GM08714 (cell line): ENCODE data around the gene FLNB.

ENCODE experiments used
- H3K4me3 ChIP-seq: fragments of 200-500 bp; sonication (Bioruptor generic); 2 replicates; pipeline ENCODE4 v1.5.1; 2014; ENCODE audit warnings: mild to moderate bottlenecking, low read length, inconsistent platforms
- ZNF274 ChIP-seq: IDR thresholded peaks from 2 replicates; pipeline ENCODE4 v1.6.1; 2012; ENCODE audit warnings: mild to moderate bottlenecking, low read depth, low read length

The FLNB gene

DNA sequence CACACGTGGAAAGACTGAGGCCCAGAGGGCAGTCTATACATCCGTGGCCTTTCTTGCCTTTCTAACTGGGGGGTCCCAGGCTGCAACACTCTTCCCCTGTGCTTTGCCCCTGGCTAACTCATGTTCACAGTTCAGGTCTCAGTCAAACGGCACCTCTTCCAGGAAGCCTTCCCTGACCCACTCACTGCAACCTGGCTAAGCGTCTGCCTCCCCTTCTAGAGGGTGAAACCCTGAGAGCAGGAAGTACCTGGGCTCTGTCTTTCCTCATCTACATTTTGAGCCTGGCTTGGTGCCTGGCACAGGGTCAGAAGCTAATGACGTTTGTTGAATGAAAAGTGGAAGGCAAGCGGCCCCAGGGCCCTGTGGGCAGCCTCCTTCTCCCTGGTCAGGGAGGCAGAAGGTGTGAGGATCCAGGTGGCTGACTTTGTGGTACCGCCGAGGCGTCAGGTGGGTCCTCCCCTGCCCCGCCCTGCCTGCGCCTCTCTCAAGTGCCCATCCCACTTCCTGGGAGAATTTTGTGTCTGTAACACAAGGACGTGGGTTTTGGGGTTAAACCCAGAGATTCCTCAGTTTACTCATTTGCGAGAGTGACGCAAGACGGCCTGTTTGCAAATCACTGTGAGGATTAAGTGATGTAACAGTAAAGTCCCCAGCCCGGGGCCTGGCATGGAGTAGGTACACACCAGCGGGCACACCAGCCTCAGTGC, 170.5 kb downstream of the FLNB start:
- TF ChIP-seq ZNF274, result no peak
- no peak overlapping the region for H3K4me3 ChIP-seq

- H3K4me3 ChIP-seq, result no peak overlapping the region
- no peak for TF ChIP-seq ZNF274
These were observed 171.2 kb downstream of the FLNB start for GRCh38 chr3:58179235-58180098.

- no peak for TF ChIP-seq ZNF274
- H3K4me3 ChIP-seq, result no peak overlapping the region
These were observed 172.1 kb downstream of the FLNB start for GRCh38 chr3:58180099-58180880.

- TF ChIP-seq ZNF274, result no peak
- H3K4me3 ChIP-seq, result no peak overlapping the region
These were observed 172.8 kb downstream of the FLNB start for GRCh38 chr3:58180940-58181587.

GRCh38 chr3:58183221-58183620, 175.0 kb downstream of the FLNB start:
- H3K4me3 ChIP-seq, result no peak overlapping the region
- TF ChIP-seq ZNF274, result no peak

DNA sequence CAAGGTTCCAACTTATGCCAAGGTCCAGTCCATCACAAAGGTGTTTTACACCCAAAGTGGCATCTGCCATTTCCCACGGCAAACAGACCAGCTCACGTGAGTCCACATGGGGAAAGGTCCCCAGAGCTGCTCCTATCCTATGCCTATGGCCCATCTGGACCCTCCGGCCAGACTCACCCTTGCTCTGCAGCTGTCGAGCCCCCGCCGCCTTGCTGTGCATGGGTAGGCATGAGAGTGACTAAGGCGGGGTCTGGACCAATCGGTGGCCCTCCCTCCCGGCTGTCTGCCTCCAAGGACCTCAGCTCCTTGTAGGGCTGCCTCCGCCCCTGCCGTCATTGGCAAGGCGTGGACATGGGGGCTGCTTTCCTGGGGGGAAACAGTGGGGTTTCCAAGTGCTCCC, 175.7 kb downstream of the FLNB start:
- no peak for TF ChIP-seq ZNF274
- no peak overlapping the region for H3K4me3 ChIP-seq

- TF ChIP-seq ZNF274, result no peak
- no peak overlapping the region for H3K4me3 ChIP-seq
These were observed 176.2 kb downstream of the FLNB start for GRCh38 chr3:58184309-58184981.

DNA sequence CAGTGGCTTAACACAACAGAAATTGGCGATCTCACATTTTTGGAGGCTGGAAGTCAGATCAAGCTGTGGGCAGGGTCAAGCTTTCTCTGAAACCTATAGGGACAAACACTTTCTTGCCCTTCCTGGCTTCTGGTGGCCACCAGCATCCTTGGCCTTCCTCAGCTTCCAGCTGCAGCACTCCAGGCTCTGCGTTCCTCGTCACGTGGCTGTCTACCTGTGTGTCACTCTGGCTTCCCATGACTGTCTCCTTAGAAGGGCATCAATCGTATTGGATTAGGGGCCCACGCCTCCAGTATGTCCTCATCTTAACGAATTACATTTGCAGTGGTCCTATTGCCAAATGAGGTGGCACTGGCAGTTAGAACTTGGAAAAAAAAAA, 176.7 kb downstream of the FLNB start:
- H3K4me3 ChIP-seq, result no peak overlapping the region
- no peak for TF ChIP-seq ZNF274

GRCh38 chr3:58188173-58188564, 179.9 kb downstream of the FLNB start:
- no peak for TF ChIP-seq ZNF274
- no peak overlapping the region for H3K4me3 ChIP-seq

DNA sequence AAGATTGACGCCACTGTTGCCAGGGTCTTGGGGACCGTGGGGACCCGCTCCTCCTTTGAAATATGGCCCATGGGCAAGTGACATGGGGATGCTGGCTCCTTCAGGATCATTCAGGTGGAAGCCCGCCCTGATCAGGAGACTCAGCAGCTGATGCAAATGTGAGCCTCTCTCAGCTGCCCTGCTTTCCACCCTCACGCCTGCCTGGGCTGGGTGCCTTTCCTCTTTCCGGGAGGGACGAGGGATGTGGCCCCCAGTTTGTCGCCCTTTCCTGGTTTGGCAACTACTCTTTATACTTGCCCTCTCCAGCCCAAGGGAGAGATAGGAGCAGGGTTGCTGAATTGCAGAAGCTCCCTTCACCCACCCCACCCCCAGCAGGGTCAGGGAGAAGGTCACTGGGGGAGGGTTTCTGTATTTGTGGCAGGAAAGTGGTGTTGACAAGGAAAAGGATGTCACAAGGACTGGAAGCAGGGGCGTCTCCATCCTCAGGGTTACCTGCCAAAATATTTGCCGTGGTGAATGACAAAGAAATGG, 180.8 kb downstream of the FLNB start:
- H3K4me3 ChIP-seq, result no peak overlapping the region
- TF ChIP-seq ZNF274, result no peak

- no peak for TF ChIP-seq ZNF274
These were observed 181.5 kb downstream of the FLNB start for GRCh38 chr3:58189691-58190090.

GRCh38 chr3:58190291-58190690, 182.1 kb downstream of the FLNB start:
- H3K4me3 ChIP-seq, result no peak overlapping the region
- TF ChIP-seq ZNF274, result no peak

More at GRCh38 chr3:58189691-58190090, 181.5 kb downstream of the FLNB start:
- no peak overlapping the region for H3K4me3 ChIP-seq

GRCh38 chr3:58190882-58191281, 182.7 kb downstream of the FLNB start:
- no peak for TF ChIP-seq ZNF274
- H3K4me3 ChIP-seq, result no peak overlapping the region

- TF ChIP-seq ZNF274, result no peak
These were observed 183.3 kb downstream of the FLNB start for GRCh38 chr3:58191361-58191991.

More at GRCh38 chr3:58191361-58191991, 183.3 kb downstream of the FLNB start:
- no peak overlapping the region for H3K4me3 ChIP-seq
